Activated T-helper 1 cell treated with anti-CD3 and anti-CD28 coated beads, Interleukin-12 subunit alpha, Interleukin-12 subunit beta, Interleukin-2, Interleukin-4 antibody, amounts not matched to agents 30 ng/mL and 10 ng/mL and 1 ng/mL, durations not matched to agents 14 hours and 24 hours and 36 hours (primary cell): ENCODE measurements around the gene CCDC9. TPM values are rescaled to one million over a fixed set of nuclear protein-coding genes. Genes with fewer than 3 reads are reported as not detected.
"Not testable (repeated sequence)": the region's sequence is repeated elsewhere in the genome, so short reads cannot be mapped to it uniquely, and the experiment has no call there.

Experiments
- DNase-seq: peaks from one replicate; pipeline ENCODE4 v3.0.0; 2021; ENCODE audit warnings: low spot score
- H3K27ac Mint-ChIP-seq: one replicate; pipeline ENCODE4 v1.8.0; 2021; ENCODE audit warnings: mild to moderate bottlenecking, mixed read lengths
- H3K27me3 Mint-ChIP-seq: one replicate; pipeline ENCODE4 v1.8.0; 2022; ENCODE audit warnings: mild to moderate bottlenecking, moderate library complexity, mixed read lengths; ENCODE audit not compliant: insufficient read depth
- H3K36me3 Mint-ChIP-seq: one replicate; pipeline ENCODE4 v1.8.0; 2021; ENCODE audit warnings: low read depth, mixed read lengths
- H3K4me1 Mint-ChIP-seq: one replicate; pipeline ENCODE4 v1.8.0; 2021; ENCODE audit warnings: low read depth, mixed read lengths
- H3K4me3 Mint-ChIP-seq: one replicate; pipeline ENCODE4 v1.8.0; 2021; ENCODE audit warnings: mild to moderate bottlenecking, moderate library complexity, mixed read lengths
- H3K9me3 Mint-ChIP-seq: one replicate; pipeline ENCODE4 v1.8.0; 2021; ENCODE audit warnings: mixed read lengths
- intact Hi-C: fragments of 100-400 bp; cut with micrococcal nuclease; formaldehyde crosslinking; loops from one replicate; pipeline ENCODE4 v1.15.1; 2024
- total RNA-seq: library from RNA; stranded (reverse); gene quantifications from 2 replicates; pipeline ENCODE4 v1.2.3, GENCODE V29; 2022

CCDC9 gene
- total RNA-seq, 1 donor from 2014 or later: 39.2 TPM

DNA sequence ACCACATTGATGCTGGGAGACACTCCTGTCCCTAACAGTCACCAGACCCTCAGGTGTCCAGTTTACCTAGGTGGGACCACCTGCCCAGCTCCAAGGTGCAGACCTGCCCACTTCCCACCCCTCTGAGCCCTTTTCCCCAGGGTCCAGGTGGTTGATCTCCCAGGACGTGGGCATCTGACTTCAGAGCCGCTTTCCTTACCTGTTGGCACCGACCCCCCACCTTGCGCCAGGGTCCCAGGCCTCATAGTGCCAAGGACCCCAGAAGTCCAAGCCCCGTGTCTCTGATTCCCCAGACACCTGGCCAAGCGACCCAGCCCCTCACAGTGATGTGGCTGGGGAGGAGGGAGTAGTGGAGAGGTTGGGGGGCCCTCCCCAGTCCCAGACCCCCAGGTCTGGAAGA is 15.8 kb upstream of the CCDC9 start:
- Mint-ChIP-seq H3K27ac (no peak overlapping the region), H3K9me3 (no peaks in the 10 kb centered on the region), H3K4me1 (peaks cover 11% of the 10 kb centered on the region), H3K36me3 (peaks cover 2% of the 10 kb centered on the region), H3K4me3 (no peak overlapping the region), H3K27me3 (peaks cover 11% of the 10 kb centered on the region)
- DNase-seq: no peak
- intact Hi-C loops: loop anchor here (5.0 kb wide), 1 partner anchor 203 kb away; no protein-coding TSS in a partner anchor

DNA sequence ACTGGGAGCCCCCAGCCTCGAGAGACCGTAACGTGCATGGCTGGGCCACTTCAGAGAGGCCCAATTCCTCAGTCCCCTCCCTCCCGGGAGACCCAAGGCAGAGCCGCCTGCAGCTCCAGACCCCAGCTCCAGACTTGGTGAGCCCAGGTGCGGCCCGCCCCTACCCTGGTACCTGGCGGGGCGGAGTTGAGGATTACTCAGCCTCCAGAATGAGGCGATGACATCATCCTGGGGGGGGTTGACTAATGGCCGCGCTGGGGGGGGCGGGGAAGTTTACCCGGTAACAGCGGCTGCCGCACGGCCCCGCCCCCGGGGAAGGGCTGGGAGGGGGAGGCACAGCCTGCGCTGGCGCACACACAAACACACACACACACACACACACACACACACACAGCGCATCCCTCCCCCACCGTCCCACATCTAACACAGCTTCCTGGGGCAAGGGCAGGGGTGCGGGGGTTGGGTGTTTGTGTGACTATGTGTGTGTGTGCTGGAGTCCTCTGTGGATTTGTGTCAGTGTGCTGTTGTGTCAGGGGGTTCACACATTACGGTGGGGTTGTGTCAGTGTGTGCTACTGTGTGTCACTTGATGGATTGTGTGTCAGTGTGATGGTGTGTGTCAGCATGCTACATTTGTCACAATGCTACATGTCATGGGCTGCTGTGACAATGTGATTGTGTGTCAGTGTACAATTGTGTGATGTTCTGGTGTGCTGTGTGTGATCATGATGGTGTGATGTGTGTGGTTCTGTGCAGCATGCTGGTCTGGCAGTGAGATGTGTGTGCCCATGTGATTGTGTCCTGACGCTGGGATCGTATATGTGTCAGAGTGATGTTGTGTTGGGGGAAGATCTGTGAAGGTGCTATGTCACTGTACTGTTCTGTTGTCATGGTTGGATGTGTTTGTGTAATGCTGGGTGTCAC is 15.1 kb upstream of the CCDC9 start:
- DNase-seq: peak; percentile 76
- Mint-ChIP-seq H3K27me3 (peaks cover 7% of the 10 kb centered on the region), H3K9me3 (no peaks in the 10 kb centered on the region), H3K27ac (no peak overlapping the region), H3K4me3 (no peak overlapping the region), H3K36me3 (peaks cover 2% of the 10 kb centered on the region), H3K4me1 (peaks cover 11% of the 10 kb centered on the region)
- intact Hi-C loops: loop anchor here (5.0 kb wide), 1 partner anchor 204 kb away; no protein-coding TSS in a partner anchor

DNA sequence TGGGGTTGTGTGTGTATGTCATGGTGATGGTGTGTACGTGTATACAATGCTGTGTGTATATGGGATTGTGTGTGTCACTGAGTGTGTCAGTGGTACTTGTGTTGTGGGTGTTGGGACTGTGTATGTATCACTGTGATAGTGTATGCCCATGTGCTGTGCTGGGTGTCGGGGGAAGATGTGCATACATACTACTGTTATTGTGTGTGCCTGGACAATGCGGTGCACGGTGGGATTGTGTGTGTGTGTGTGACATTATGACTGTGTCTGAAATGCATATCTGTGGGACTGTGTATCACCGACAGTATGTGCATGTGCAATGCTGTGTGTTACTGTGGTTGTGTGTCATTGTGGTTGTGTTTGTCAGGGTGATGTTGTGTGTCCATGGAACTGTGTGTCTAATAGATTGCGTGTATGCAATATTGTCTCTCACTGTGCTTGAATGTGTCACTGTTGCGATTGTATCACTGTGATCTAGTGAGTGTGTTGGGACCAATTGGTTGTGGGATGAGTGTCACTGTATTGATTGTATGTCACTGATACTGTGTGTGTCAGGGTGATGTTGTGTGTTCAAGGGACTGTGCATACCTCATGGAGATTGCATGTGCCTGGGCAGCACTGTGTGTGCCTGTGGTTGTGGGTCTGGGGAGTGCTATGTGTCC is 14.3 kb upstream of the CCDC9 start:
- intact Hi-C loops: loop anchor here (5.0 kb wide), 1 partner anchor 205 kb away; no protein-coding TSS in a partner anchor
- no peak overlapping the region for H3K27ac Mint-ChIP-seq
- peaks cover 7% of the 10 kb centered on the region for H3K27me3 Mint-ChIP-seq
- H3K9me3 Mint-ChIP-seq: no peaks in the 10 kb centered on the region
- peaks cover 2% of the 10 kb centered on the region for H3K36me3 Mint-ChIP-seq
- peaks cover 11% of the 10 kb centered on the region for H3K4me1 Mint-ChIP-seq
- H3K4me3 Mint-ChIP-seq: no peak overlapping the region
- no peak for DNase-seq

- Mint-ChIP-seq H3K4me1 (peaks cover 16% of the 10 kb centered on the region), H3K27me3 (peaks cover 7% of the 10 kb centered on the region), H3K4me3 (peak overlapping the region; percentile 80), H3K9me3 (no peaks in the 10 kb centered on the region), H3K36me3 (peaks cover 2% of the 10 kb centered on the region), H3K27ac (peak overlapping the region; percentile 93)
- intact Hi-C loops: loop anchor here (1.0 to 5.0 kb wide), 2 partner anchors 31 to 206 kb away; partner anchors contain the start of gene INAFM1
- DNase-seq: no peak
These were observed 13.0 kb upstream of the CCDC9 start for GRCh38 chr19:47243364-47243775.

DNA sequence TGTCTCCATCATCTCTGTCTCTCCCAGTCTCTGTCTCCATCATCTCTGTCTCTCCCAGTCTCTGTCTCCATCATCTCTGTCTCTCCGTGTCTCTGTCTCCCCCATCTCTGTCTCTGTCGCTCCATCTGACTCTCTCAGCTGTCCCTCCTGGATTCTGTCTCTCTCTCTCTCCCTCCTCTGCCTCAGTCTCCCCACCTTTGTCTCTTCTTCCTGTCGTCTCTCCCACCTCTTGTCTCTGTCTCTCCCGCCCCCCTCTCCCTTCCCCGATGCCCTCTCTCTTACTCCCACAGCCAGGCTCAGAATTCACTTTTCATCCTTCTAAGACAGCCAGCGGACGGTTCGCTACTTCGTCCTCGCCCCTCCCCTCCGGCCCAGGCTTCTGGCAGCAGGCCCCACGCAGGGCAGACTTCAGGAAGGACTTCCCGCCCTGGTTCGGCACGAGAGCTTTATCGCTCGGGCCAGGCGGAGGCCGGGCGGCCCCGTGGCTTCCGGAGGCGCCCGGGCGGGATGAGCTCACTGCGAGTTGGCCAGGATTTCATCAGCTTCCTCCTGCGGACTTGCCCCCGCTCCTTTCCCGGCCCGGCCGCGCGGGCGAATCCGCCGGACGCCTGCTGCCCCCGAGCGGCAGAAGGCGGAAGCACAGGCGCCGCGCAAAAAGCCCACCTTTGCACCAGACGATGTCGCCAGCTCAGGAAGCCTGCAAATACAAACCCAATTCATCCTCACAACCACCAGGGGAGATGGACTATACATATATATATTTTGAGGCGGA is 12.4 kb upstream of the CCDC9 start:
- H3K4me1 Mint-ChIP-seq: peaks cover 14% of the 10 kb centered on the region

GRCh38 chr19:47247308-47247990 is 8.9 kb upstream of the CCDC9 start:
- DNase-seq: peak; percentile 69
- H3K9me3 Mint-ChIP-seq: no peaks in the 10 kb centered on the region
- no peak overlapping the region for H3K4me3 Mint-ChIP-seq
- H3K27ac Mint-ChIP-seq: peak overlapping the region; percentile 48
- peaks cover 2% of the 10 kb centered on the region for H3K27me3 Mint-ChIP-seq
- H3K36me3 Mint-ChIP-seq: no peaks in the 10 kb centered on the region
- H3K4me1 Mint-ChIP-seq: peaks cover 10% of the 10 kb centered on the region
- intact Hi-C loops: loop anchor here (1.0 kb wide), 2 partner anchors 117 to 234 kb away; partner anchors contain the start of gene SAE1

More for the DNA sequence above, 12.4 kb upstream of the CCDC9 start:
- Mint-ChIP-seq H3K36me3 (peaks cover 2% of the 10 kb centered on the region), H3K27me3 (peaks cover 7% of the 10 kb centered on the region), H3K27ac (peak overlapping the region; percentile 93), H3K4me3 (peak overlapping the region; percentile 80), H3K9me3 (no peaks in the 10 kb centered on the region)
- intact Hi-C loops: loop anchor here (1.0 to 5.0 kb wide), 9 partner anchors 12 to 207 kb away; partner anchors contain the start of genes BBC3, CCDC9 and INAFM1
- DNase-seq: peak; percentile 90

DNA sequence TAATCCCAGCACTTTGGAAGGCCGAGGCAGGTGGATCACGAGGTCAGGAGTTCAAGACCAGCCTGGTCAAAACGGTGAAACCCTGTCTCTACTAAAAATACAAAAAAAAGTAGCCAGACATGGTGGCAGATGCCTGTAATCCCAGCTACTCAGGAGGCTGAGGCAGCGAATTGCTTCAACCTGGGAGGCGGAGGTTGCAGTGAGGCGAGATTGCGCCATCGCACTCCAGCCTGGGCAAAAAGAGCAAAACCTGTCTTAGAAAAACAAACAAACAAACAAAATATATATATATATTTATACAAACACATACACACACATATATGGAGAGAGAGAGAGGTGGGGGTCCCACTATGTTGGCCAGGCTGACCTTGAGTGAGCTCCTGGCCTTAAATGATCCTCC is 3.3 kb upstream of the CCDC9 start:
- H3K4me1 Mint-ChIP-seq, DNase-seq, intact Hi-C loops, H3K27ac Mint-ChIP-seq, H3K36me3 Mint-ChIP-seq, H3K9me3 Mint-ChIP-seq, H3K27me3 Mint-ChIP-seq, H3K4me3 Mint-ChIP-seq: not testable (repeated sequence)

- Mint-ChIP-seq H3K27ac (no peak overlapping the region), H3K4me1 (peaks cover 14% of the 10 kb centered on the region), H3K27me3 (peaks cover 2% of the 10 kb centered on the region), H3K9me3 (no peaks in the 10 kb centered on the region), H3K36me3 (peaks cover 7% of the 10 kb centered on the region), H3K4me3 (no peak overlapping the region)
- DNase-seq: no peak
- intact Hi-C loops: no loop called here
These were observed 2.9 kb upstream of the CCDC9 start for GRCh38 chr19:47253467-47253881.

- Mint-ChIP-seq H3K4me3 (no peak overlapping the region), H3K27me3 (peaks cover 2% of the 10 kb centered on the region), H3K36me3 (peaks cover 12% of the 10 kb centered on the region), H3K4me1 (peaks cover 19% of the 10 kb centered on the region), H3K27ac (no peak overlapping the region), H3K9me3 (no peaks in the 10 kb centered on the region)
- intact Hi-C loops: no loop called here
- DNase-seq: no peak
These were observed 2.4 kb upstream of the CCDC9 start for GRCh38 chr19:47253970-47254369.

DNA sequence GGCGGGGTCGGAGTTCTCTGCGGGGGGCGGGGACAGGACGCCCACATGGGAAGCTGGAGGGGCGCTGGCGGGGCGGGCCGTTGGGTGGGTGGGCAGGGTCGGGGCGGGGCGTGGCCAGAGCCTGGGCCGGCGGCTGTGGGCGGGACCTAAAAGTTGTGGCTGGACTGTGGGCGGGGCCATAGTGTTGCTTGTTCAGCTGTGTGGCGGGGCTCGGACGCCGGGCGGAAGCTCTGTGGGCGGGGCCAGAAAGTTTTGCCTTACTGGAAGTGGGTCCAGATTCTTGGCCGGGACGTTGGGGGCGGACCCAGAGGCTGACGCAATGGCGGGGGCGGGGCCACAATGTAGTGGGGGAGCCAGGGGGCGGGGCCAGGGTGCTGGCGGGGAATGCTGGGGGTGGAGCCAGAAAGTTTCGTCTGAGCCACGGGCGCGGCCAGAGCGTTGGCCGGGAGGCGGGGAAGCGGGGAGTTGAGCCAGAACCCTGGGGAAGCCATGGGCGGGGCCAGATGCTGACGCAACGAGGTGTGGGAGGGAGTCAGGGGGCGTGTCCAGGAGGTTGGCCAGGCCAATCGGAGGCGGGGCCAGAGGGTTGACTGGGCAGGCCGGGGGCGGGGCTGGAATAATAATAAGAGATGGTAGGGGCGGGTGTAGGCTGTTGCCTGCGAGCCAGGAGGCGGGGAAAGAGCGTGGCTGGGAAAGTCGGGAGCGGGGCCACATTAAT is 527 bp downstream of the CCDC9 start:
- Mint-ChIP-seq H3K4me1 (peaks cover 31% of the 10 kb centered on the region), H3K27ac (peak overlapping the region; percentile 95), H3K9me3 (no peaks in the 10 kb centered on the region), H3K36me3 (peaks cover 30% of the 10 kb centered on the region), H3K4me3 (peak overlapping the region; percentile 86), H3K27me3 (peaks cover 2% of the 10 kb centered on the region)
- intact Hi-C loops: loop anchor here (1.0 to 2.0 kb wide), 10 partner anchors 13 to 623 kb away; partner anchors contain the start of genes BBC3, DACT3, DHX34 and INAFM1
- DNase-seq: peak; percentile 99

GRCh38 chr19:47257411-47258169 is 1.3 kb downstream of the CCDC9 start:
- H3K36me3 Mint-ChIP-seq: peaks cover 35% of the 10 kb centered on the region
- no peaks in the 10 kb centered on the region for H3K9me3 Mint-ChIP-seq
- peaks cover 31% of the 10 kb centered on the region for H3K4me1 Mint-ChIP-seq
- H3K4me3 Mint-ChIP-seq: peak overlapping the region; percentile 86
- H3K27ac Mint-ChIP-seq: peak overlapping the region; percentile 95
- no peak for DNase-seq
- peaks cover 2% of the 10 kb centered on the region for H3K27me3 Mint-ChIP-seq
- intact Hi-C loops: loop anchor here (1.0 to 2.0 kb wide), 8 partner anchors 17 to 623 kb away; partner anchors contain the start of genes BBC3, DACT3, DHX34 and INAFM1
